ENCODE results near the gene OXCT2. TPM values are rescaled to one million over a fixed set of nuclear protein-coding genes. Genes with fewer than 3 reads are reported as not detected.
A peak's percentile ranks its signal among the peaks of the same experiment; 100 is the strongest.
"Not testable (repeated sequence)": the region's sequence is repeated elsewhere in the genome, so short reads cannot be mapped to it uniquely, and the experiment has no call there.

The OXCT2 gene
- total RNA-seq, 1 experiment from 2014 or later, result not detected

- Histone ChIP-seq H3K27me3 (ENCODE audit: control insufficient read depth, insufficient read depth, low read length) (peaks cover 23% of the 10 kb centered on the region), H3K36me3 (replicated peaks; ENCODE audit: control insufficient read depth, insufficient read depth, low read length) (no peaks in the 10 kb centered on the region), H3K4me3 (ENCODE audit: insufficient read depth, low read depth, low read length) (no peak overlapping the region)
- peak; percentile 29 for DNase-seq
Measured at GRCh38 chr1:39795651-39796050, 24.5 kb upstream of the OXCT2 start.

GRCh38 chr1:39791838-39792237 lies 20.7 kb upstream of the OXCT2 start:
- H3K27me3 ChIP-seq (ENCODE audit: control insufficient read depth, insufficient read depth, low read length), result peaks cover 53% of the 10 kb centered on the region

GRCh38 chr1:39789571-39790110 lies 18.5 kb upstream of the OXCT2 start:
- peak; percentile 33 for DNase-seq
- Histone ChIP-seq H3K27me3 (ENCODE audit: control insufficient read depth, insufficient read depth, low read length) (peaks cover 61% of the 10 kb centered on the region), H3K4me3 (ENCODE audit: insufficient read depth, low read depth, low read length) (peak overlapping the region; percentile 51), H3K36me3 (replicated peaks; ENCODE audit: control insufficient read depth, insufficient read depth, low read length) (no peaks in the 10 kb centered on the region)

More at GRCh38 chr1:39791838-39792237, 20.7 kb upstream of the OXCT2 start:
- DNase-seq, result no peak
- no peak overlapping the region for H3K4me3 ChIP-seq (ENCODE audit: insufficient read depth, low read depth, low read length)
- no peaks in the 10 kb centered on the region for H3K36me3 ChIP-seq (replicated peaks; ENCODE audit: control insufficient read depth, insufficient read depth, low read length)

GRCh38 chr1:39788758-39789570 lies 17.8 kb upstream of the OXCT2 start, which contains the start of gene BMP8B:
BMP8B (minus strand) TSS chr1:39788865; CDS start chr1:39788485, 380 bp downstream.
- Histone ChIP-seq H3K27me3 (ENCODE audit: control insufficient read depth, insufficient read depth, low read length) (peaks cover 62% of the 10 kb centered on the region), H3K36me3 (replicated peaks; ENCODE audit: control insufficient read depth, insufficient read depth, low read length) (no peaks in the 10 kb centered on the region), H3K4me3 (ENCODE audit: insufficient read depth, low read depth, low read length) (peak within 1 kb of the TSS; percentile 51)
- peak; percentile 92 for DNase-seq

- no peak for DNase-seq
- Histone ChIP-seq H3K36me3 (replicated peaks; ENCODE audit: control insufficient read depth, insufficient read depth, low read length) (no peaks in the 10 kb centered on the region), H3K27me3 (ENCODE audit: control insufficient read depth, insufficient read depth, low read length) (peaks cover 64% of the 10 kb centered on the region), H3K4me3 (ENCODE audit: insufficient read depth, low read depth, low read length) (peak overlapping the region; percentile 51)
Measured at GRCh38 chr1:39788426-39788757, 17.2 kb upstream of the OXCT2 start.

- peak; percentile 44 for DNase-seq
- H3K4me3 ChIP-seq (ENCODE audit: insufficient read depth, low read depth, low read length); H3K36me3 ChIP-seq (replicated peaks; ENCODE audit: control insufficient read depth, insufficient read depth, low read length): not testable (repeated sequence)
- peaks cover 67% of the 10 kb centered on the region for H3K27me3 ChIP-seq (ENCODE audit: control insufficient read depth, insufficient read depth, low read length)
Measured at GRCh38 chr1:39787964-39788363, 16.8 kb upstream of the OXCT2 start.

- peaks cover 65% of the 10 kb centered on the region for H3K27me3 ChIP-seq (ENCODE audit: control insufficient read depth, insufficient read depth, low read length)
- no peaks in the 10 kb centered on the region for H3K36me3 ChIP-seq (replicated peaks; ENCODE audit: control insufficient read depth, insufficient read depth, low read length)
- no peak overlapping the region for H3K4me3 ChIP-seq (ENCODE audit: insufficient read depth, low read depth, low read length)
Measured at GRCh38 chr1:39787468-39787867, 16.3 kb upstream of the OXCT2 start.

GRCh38 chr1:39787108-39787375 lies 15.9 kb upstream of the OXCT2 start:
- H3K4me3 ChIP-seq (ENCODE audit: insufficient read depth, low read depth, low read length); H3K36me3 ChIP-seq (replicated peaks; ENCODE audit: control insufficient read depth, insufficient read depth, low read length); DNase-seq: not testable (repeated sequence)
- H3K27me3 ChIP-seq (ENCODE audit: control insufficient read depth, insufficient read depth, low read length), result peaks cover 63% of the 10 kb centered on the region

More at GRCh38 chr1:39787468-39787867, 16.3 kb upstream of the OXCT2 start:
- peak; percentile 49 for DNase-seq

GRCh38 chr1:39786303-39787107 lies 15.4 kb upstream of the OXCT2 start:
- peaks cover 58% of the 10 kb centered on the region for H3K27me3 ChIP-seq (ENCODE audit: control insufficient read depth, insufficient read depth, low read length)

GRCh38 chr1:39782685-39783084 lies 11.5 kb upstream of the OXCT2 start:
- not testable (repeated sequence) for H3K4me3 ChIP-seq (ENCODE audit: insufficient read depth, low read depth, low read length); H3K36me3 ChIP-seq (replicated peaks; ENCODE audit: control insufficient read depth, insufficient read depth, low read length); DNase-seq
- peaks cover 30% of the 10 kb centered on the region for H3K27me3 ChIP-seq (ENCODE audit: control insufficient read depth, insufficient read depth, low read length)

More at GRCh38 chr1:39786303-39787107, 15.4 kb upstream of the OXCT2 start:
- DNase-seq; H3K4me3 ChIP-seq (ENCODE audit: insufficient read depth, low read depth, low read length); H3K36me3 ChIP-seq (replicated peaks; ENCODE audit: control insufficient read depth, insufficient read depth, low read length): not testable (repeated sequence)

- Histone ChIP-seq H3K4me3 (ENCODE audit: insufficient read depth, low read depth, low read length) (no peak overlapping the region), H3K36me3 (replicated peaks; ENCODE audit: control insufficient read depth, insufficient read depth, low read length) (no peaks in the 10 kb centered on the region), H3K27me3 (ENCODE audit: control insufficient read depth, insufficient read depth, low read length) (peaks cover 24% of the 10 kb centered on the region)
- no peak for DNase-seq
Measured at GRCh38 chr1:39782103-39782502, 11.0 kb upstream of the OXCT2 start.

- no peak for DNase-seq
- Histone ChIP-seq H3K4me3 (ENCODE audit: insufficient read depth, low read depth, low read length) (no peak overlapping the region), H3K27me3 (ENCODE audit: control insufficient read depth, insufficient read depth, low read length) (peaks cover 17% of the 10 kb centered on the region), H3K36me3 (replicated peaks; ENCODE audit: control insufficient read depth, insufficient read depth, low read length) (no peaks in the 10 kb centered on the region)
Measured at GRCh38 chr1:39781349-39781715, 10.2 kb upstream of the OXCT2 start.

GRCh38 chr1:39779821-39780220 lies 8.7 kb upstream of the OXCT2 start:
- no peaks in the 10 kb centered on the region for H3K36me3 ChIP-seq (replicated peaks; ENCODE audit: control insufficient read depth, insufficient read depth, low read length)
- no peak for DNase-seq
- H3K4me3 ChIP-seq (ENCODE audit: insufficient read depth, low read depth, low read length), result no peak overlapping the region
- peaks cover 13% of the 10 kb centered on the region; the same call in 1 of the 2 replicates for H3K27me3 ChIP-seq (ENCODE audit: control insufficient read depth, insufficient read depth, low read length)

- no peak overlapping the region for H3K4me3 ChIP-seq (ENCODE audit: insufficient read depth, low read depth, low read length)
- H3K36me3 ChIP-seq (replicated peaks; ENCODE audit: control insufficient read depth, insufficient read depth, low read length), result no peaks in the 10 kb centered on the region
- peaks cover 13% of the 10 kb centered on the region; the same call in 1 of the 2 replicates for H3K27me3 ChIP-seq (ENCODE audit: control insufficient read depth, insufficient read depth, low read length)
- no peak for DNase-seq
Measured at GRCh38 chr1:39779137-39779536, 8.0 kb upstream of the OXCT2 start.

Data from H7 (cell line).